Measurements from ENCODE around the gene ADAMTSL2.

The ADAMTSL2 gene

GRCh38 chr9:133510926-133511505 lies 23.5 kb upstream of the ADAMTSL2 start:
- H3K27me3 ChIP-seq (ENCODE audit: control insufficient read depth in 3 of 3, insufficient read depth in 3 of 3, low read depth in 1 of 3, low read length in 3 of 3): peaks cover 0 to 22% (median 2%) of the 10 kb centered on the region in 3 experiments
- no peak overlapping the region for H4K8ac ChIP-seq (ENCODE audit: low read depth, low read length)
- no peak overlapping the region for H3K4me3 ChIP-seq (ENCODE audit: low read length in 2 of 2)
- H3K23ac ChIP-seq (ENCODE audit: low read depth, low read length, poor library complexity): no peak overlapping the region
- H3K4me2 ChIP-seq (ENCODE audit: insufficient read depth, low read length, poor library complexity, severe bottlenecking): no peak overlapping the region
- H2BK15ac ChIP-seq (ENCODE audit: low read length): peak overlapping the region; percentile 56
- H3K36me3 ChIP-seq (replicated peaks in 1 of 2; ENCODE audit: control insufficient read depth in 2 of 2, insufficient read depth in 2 of 2, low read length in 2 of 2): peaks cover 0 to 4% of the 10 kb centered on the region in 2 donors
- H3K14ac ChIP-seq (ENCODE audit: low read length): no peak overlapping the region
- H2BK5ac ChIP-seq (ENCODE audit: low read length): no peak overlapping the region
- H2BK12ac ChIP-seq (ENCODE audit: low read length): peak overlapping the region; percentile 73
- no peak overlapping the region for H2AFZ ChIP-seq (ENCODE audit: low read length)
- H3K27ac ChIP-seq (replicated peaks; ENCODE audit: low read length): no peak overlapping the region
- no peak overlapping the region for H3K9ac ChIP-seq (ENCODE audit: low read depth, low read length, poor library complexity)
- peak overlapping the region; percentile 83 for H2AK5ac ChIP-seq (ENCODE audit: low read depth, low read length)
- H3K4ac ChIP-seq (ENCODE audit: low read length): no peak overlapping the region
- H4K91ac ChIP-seq (ENCODE audit: low read depth, low read length, poor library complexity): no peak overlapping the region
- DNase-seq (ENCODE audit: low spot score): no peak
- peak overlapping the region; percentile 44 for H3K18ac ChIP-seq (ENCODE audit: low read length)
- peaks cover 0 to 9% of the 10 kb centered on the region in 2 donors for H3K9me3 ChIP-seq (replicated peaks in 1 of 2; ENCODE audit: control insufficient read depth in 2 of 2, insufficient read depth in 1 of 2, low read depth in 1 of 2, low read length in 2 of 2)
- no peak overlapping the region for H2BK120ac ChIP-seq (ENCODE audit: low read depth, low read length)
- no CpG with 5 or more reads among the region's 27 CpGs for WGBS, 2 donors (ENCODE audit: extremely low coverage in 2 of 2, insufficient read length in 2 of 2, insufficient replicate concordance in 1 of 2)
- peaks cover 14 to 18% of the 10 kb centered on the region in 2 donors for H3K4me1 ChIP-seq (ENCODE audit: control insufficient read depth in 2 of 2, insufficient read depth in 1 of 2, low read depth in 1 of 2, low read length in 2 of 2)
- H3K79me1 ChIP-seq (ENCODE audit: low read depth, low read length): peaks cover 9% of the 10 kb centered on the region

DNA sequence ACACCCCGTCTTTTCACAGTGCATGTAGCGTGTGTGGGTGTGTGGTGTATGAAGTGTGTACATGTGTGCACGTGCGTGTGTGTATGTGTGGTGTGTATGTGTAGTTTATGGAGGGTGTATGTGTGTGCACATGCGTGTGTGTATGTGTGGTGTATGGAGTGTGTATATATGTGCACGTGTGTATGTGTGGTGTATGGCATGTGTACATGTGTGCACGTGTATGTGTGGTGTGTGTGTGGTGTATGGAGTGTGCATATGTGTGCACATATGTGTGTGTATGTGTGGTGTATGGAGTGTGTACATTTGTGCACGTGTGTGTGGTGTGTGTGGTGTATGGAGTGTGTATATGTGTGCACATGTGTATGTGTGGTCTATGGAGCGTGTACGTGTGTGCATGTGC lies 22.9 kb upstream of the ADAMTSL2 start:
- no peak overlapping the region for H4K8ac ChIP-seq (ENCODE audit: low read depth, low read length)
- H2BK15ac ChIP-seq (ENCODE audit: low read length): no peak overlapping the region
- peak overlapping the region; percentile 47 for H4K91ac ChIP-seq (ENCODE audit: low read depth, low read length, poor library complexity)
- no peak overlapping the region for H2BK12ac ChIP-seq (ENCODE audit: low read length)
- H3K27ac ChIP-seq (replicated peaks; ENCODE audit: low read length): no peak overlapping the region
- H3K23ac ChIP-seq (ENCODE audit: low read depth, low read length, poor library complexity): no peak overlapping the region
- peaks cover 14 to 18% of the 10 kb centered on the region in 2 donors for H3K4me1 ChIP-seq (ENCODE audit: control insufficient read depth in 2 of 2, insufficient read depth in 1 of 2, low read depth in 1 of 2, low read length in 2 of 2)
- peaks cover 0 to 4% of the 10 kb centered on the region in 2 donors for H3K36me3 ChIP-seq (replicated peaks in 1 of 2; ENCODE audit: control insufficient read depth in 2 of 2, insufficient read depth in 2 of 2, low read length in 2 of 2)
- 100% methylated on average over 2 to 3 of the region's 10 CpGs for WGBS, 2 donors (ENCODE audit: extremely low coverage in 2 of 2, insufficient read length in 2 of 2, insufficient replicate concordance in 1 of 2)
- H2AFZ ChIP-seq (ENCODE audit: low read length): no peak overlapping the region
- no peak overlapping the region for H3K4me2 ChIP-seq (ENCODE audit: insufficient read depth, low read length, poor library complexity, severe bottlenecking)
- no peak overlapping the region for H3K4ac ChIP-seq (ENCODE audit: low read length)
- peak overlapping the region; percentile 82 for H3K9ac ChIP-seq (ENCODE audit: low read depth, low read length, poor library complexity)
- H3K79me1 ChIP-seq (ENCODE audit: low read depth, low read length): peaks cover 9% of the 10 kb centered on the region
- no peak overlapping the region for H3K18ac ChIP-seq (ENCODE audit: low read length)
- no peak for DNase-seq (ENCODE audit: low spot score)
- peaks cover 0 to 22% (median 2%) of the 10 kb centered on the region in 3 experiments for H3K27me3 ChIP-seq (ENCODE audit: control insufficient read depth in 3 of 3, insufficient read depth in 3 of 3, low read depth in 1 of 3, low read length in 3 of 3)
- no peak overlapping the region for H2BK120ac ChIP-seq (ENCODE audit: low read depth, low read length)
- peaks cover 0 to 9% of the 10 kb centered on the region in 2 donors for H3K9me3 ChIP-seq (replicated peaks in 1 of 2; ENCODE audit: control insufficient read depth in 2 of 2, insufficient read depth in 1 of 2, low read depth in 1 of 2, low read length in 2 of 2)
- no peak overlapping the region for H2AK5ac ChIP-seq (ENCODE audit: low read depth, low read length)
- H3K14ac ChIP-seq (ENCODE audit: low read length): peak overlapping the region; percentile 10
- H3K4me3 ChIP-seq (ENCODE audit: low read length in 2 of 2): peak overlapping the region in 1 of 2 donors; percentile 65
- no peak overlapping the region for H2BK5ac ChIP-seq (ENCODE audit: low read length)

DNA sequence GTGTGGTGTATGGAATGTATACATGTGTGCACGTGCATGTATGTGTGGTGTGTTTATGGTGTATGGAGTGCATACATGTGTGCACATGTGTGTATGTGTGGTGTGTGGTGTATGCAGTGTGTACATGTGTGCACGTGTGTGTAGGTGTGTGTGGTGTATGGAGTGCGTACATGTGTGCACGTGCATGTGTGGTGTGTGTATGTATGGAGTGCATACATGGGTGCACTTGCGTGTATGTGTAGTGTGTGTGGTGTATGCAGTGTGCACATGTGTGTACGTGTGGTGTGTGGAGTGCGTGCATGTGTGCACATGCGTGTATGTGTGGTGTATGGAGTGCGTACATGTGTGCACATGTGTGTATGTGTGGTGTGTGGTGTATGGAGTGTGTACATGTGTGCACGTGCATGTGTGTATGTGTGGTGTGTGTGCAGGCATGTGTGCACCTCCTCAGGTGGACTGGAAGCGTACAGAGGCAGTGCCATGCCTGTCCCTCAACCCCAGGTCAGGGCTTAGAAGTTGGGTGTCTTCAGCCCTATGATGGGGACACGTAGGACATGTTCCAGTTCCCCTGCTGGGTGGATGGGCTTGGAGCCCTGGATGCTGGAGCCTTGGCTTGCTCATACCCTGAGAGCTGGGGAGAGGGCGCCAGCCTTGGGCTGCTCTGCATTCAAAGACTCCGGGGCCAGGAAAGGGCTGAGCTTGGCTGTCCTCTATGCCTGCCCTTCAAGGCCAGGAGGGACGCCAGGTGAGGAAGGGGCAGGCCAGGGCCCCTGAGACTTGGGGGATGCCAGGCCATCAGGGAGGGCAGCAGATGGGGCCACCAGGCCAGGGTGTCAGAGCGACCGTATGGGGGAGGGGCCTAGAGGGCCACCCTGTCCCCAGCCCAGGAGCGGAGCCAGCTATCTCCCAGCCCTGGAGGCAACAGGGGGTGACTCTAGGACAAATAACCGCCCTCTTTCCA lies 22.0 kb upstream of the ADAMTSL2 start:
- H3K9me3 ChIP-seq (replicated peaks in 1 of 2; ENCODE audit: control insufficient read depth in 2 of 2, insufficient read depth in 1 of 2, low read depth in 1 of 2, low read length in 2 of 2): peaks cover 0 to 9% of the 10 kb centered on the region in 2 donors
- H3K23ac ChIP-seq (ENCODE audit: low read depth, low read length, poor library complexity): peak overlapping the region; percentile 46
- no peak overlapping the region for H3K4ac ChIP-seq (ENCODE audit: low read length)
- H4K8ac ChIP-seq (ENCODE audit: low read depth, low read length): peak overlapping the region; percentile 89
- H3K36me3 ChIP-seq (replicated peaks in 1 of 2; ENCODE audit: control insufficient read depth in 2 of 2, insufficient read depth in 2 of 2, low read length in 2 of 2): peaks cover 0 to 4% of the 10 kb centered on the region in 2 donors
- H3K4me1 ChIP-seq (ENCODE audit: control insufficient read depth in 2 of 2, insufficient read depth in 1 of 2, low read depth in 1 of 2, low read length in 2 of 2): peaks cover 14 to 18% of the 10 kb centered on the region in 2 donors
- H4K91ac ChIP-seq (ENCODE audit: low read depth, low read length, poor library complexity): no peak overlapping the region
- no peak overlapping the region for H3K27ac ChIP-seq (replicated peaks; ENCODE audit: low read length)
- H3K79me1 ChIP-seq (ENCODE audit: low read depth, low read length): peaks cover 9% of the 10 kb centered on the region
- peak overlapping the region; percentile 72 for H2BK15ac ChIP-seq (ENCODE audit: low read length)
- H2BK12ac ChIP-seq (ENCODE audit: low read length): no peak overlapping the region
- no peak for DNase-seq (ENCODE audit: low spot score)
- H3K4me3 ChIP-seq (ENCODE audit: low read length in 2 of 2): peak overlapping the region in 1 of 2 donors; percentile 65
- H3K27me3 ChIP-seq (ENCODE audit: control insufficient read depth in 3 of 3, insufficient read depth in 3 of 3, low read depth in 1 of 3, low read length in 3 of 3): peaks cover 0 to 15% (median 2%) of the 10 kb centered on the region in 3 experiments
- H3K9ac ChIP-seq (ENCODE audit: low read depth, low read length, poor library complexity): peak overlapping the region; percentile 82
- H2AK5ac ChIP-seq (ENCODE audit: low read depth, low read length): peak overlapping the region; percentile 76
- WGBS, 2 donors (ENCODE audit: extremely low coverage in 2 of 2, insufficient read length in 2 of 2, insufficient replicate concordance in 1 of 2): no CpG with 5 or more reads among the region's 19 CpGs
- no peak overlapping the region for H2BK120ac ChIP-seq (ENCODE audit: low read depth, low read length)
- peak overlapping the region; percentile 20 for H3K18ac ChIP-seq (ENCODE audit: low read length)
- no peak overlapping the region for H2AFZ ChIP-seq (ENCODE audit: low read length)
- no peak overlapping the region for H3K4me2 ChIP-seq (ENCODE audit: insufficient read depth, low read length, poor library complexity, severe bottlenecking)
- peak overlapping the region; percentile 11 for H3K14ac ChIP-seq (ENCODE audit: low read length)
- H2BK5ac ChIP-seq (ENCODE audit: low read length): peak overlapping the region; percentile 4
